ENCODE results near the gene REM1. TPM values are rescaled to one million over a fixed set of nuclear protein-coding genes. Genes with fewer than 3 reads are reported as not detected.
"Not testable (repeated sequence)": the region's sequence is repeated elsewhere in the genome, so short reads cannot be mapped to it uniquely, and the experiment has no call there.

REM1 gene
- total RNA-seq, 1 donor from 2014 or later = 2.2 TPM

GRCh38 chr20:31485450-31486339 is 10.6 kb downstream of the REM1 start:
- peak; percentile 62 for DNase-seq

GRCh38 chr20:31488115-31488514 is 13.0 kb downstream of the REM1 start:
- DNase-seq = no peak

- DNase-seq = no peak
Observed at GRCh38 chr20:31489152-31489551, 14.1 kb downstream of the REM1 start.

- DNase-seq = no peak
Observed at GRCh38 chr20:31490752-31491151, 15.7 kb downstream of the REM1 start.

GRCh38 chr20:31494131-31494530 is 19.0 kb downstream of the REM1 start:
- DNase-seq = no peak

- peak; percentile 77 for DNase-seq
Observed at GRCh38 chr20:31496761-31497295, 21.7 kb downstream of the REM1 start.

GRCh38 chr20:31497838-31498540 is 22.9 kb downstream of the REM1 start:
- no peak for DNase-seq

GRCh38 chr20:31500527-31500926 is 25.4 kb downstream of the REM1 start:
- no peak for DNase-seq

GRCh38 chr20:31502884-31503673 is 28.0 kb downstream of the REM1 start:
- DNase-seq = peak; percentile 24

GRCh38 chr20:31505903-31506302 is 30.8 kb downstream of the REM1 start:
- no peak for DNase-seq

GRCh38 chr20:31508517-31509244 is 33.6 kb downstream of the REM1 start:
- DNase-seq = no peak

- peak; percentile 97 for DNase-seq
Observed at GRCh38 chr20:31514154-31515071, 39.3 kb downstream of the REM1 start, which contains the start of gene HM13. TSS of gene HM13 (plus strand) at chr20:31514442. CDS start at chr20:31514552, 110 bp downstream.

- DNase-seq = no peak
Observed at GRCh38 chr20:31515072-31515774, 40.1 kb downstream of the REM1 start.

- no peak for DNase-seq
Observed at GRCh38 chr20:31515775-31516107, 40.7 kb downstream of the REM1 start.

- DNase-seq = no peak
Observed at GRCh38 chr20:31516166-31516565, 41.1 kb downstream of the REM1 start.

- DNase-seq = no peak
Observed at GRCh38 chr20:31516651-31517050, 41.6 kb downstream of the REM1 start.

GRCh38 chr20:31517373-31517772 is 42.3 kb downstream of the REM1 start:
- DNase-seq = no peak

- not testable (repeated sequence) for DNase-seq
Observed at GRCh38 chr20:31521267-31521666, 46.2 kb downstream of the REM1 start.

GRCh38 chr20:31522731-31523130 is 47.6 kb downstream of the REM1 start:
- DNase-seq = no peak
